ENCODE measurements around the gene CDC73. TPM values are rescaled to one million over a fixed set of nuclear protein-coding genes. Genes with fewer than 3 reads are reported as not detected.

Gene CDC73
- total and polyA plus RNA-seq, 9 of the 15 experiments (the other 6 are each of a cell fraction or from before 2014, with no cell fraction given), result 19.0 to 61.7 (median 30.1) TPM

DNA sequence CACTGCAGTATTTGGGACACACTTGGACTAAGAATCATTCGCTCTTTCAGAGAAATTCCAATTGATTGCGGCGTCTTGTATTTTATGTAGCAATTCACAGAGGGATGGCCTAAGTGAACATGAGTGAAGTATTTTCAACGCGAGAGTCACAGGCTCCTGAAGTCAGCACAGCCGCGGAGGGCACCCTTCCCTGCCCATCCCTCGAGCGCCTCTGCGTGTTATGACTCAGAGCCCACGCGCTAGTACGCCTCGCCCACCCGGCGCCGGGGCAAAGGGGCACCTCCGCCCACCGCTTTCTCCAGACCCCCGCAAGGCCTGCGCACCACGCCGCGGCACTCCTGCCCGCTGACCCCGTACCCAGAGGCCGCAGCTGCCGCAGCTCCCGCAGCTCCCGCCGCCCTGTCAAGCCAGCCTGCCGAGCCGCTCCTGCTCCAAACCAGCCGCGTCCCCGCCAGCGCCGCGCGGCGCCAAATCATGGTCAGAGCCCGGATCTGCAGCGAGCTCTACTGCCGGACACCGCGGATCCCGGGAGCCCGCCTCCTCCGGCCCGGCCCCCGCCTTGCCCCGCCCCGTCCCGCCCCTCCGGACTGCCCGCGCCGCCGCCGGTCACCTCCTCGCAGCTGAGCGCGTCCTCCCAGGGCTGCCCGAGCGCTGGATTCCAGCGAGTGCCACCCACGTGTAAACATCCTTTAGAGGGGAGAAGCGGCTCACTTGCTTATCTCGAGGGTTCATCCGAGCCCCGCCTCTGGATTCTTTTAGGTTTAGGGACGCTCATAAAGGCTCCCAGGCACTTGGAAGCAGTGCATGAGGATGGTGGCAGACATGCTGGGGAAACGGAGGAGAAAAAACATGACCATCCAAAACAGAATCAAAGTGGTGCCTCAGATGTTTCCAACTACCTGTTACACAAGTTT, 16.7 kb upstream of the CDC73 start, which contains the start of gene GLRX2 (continued):
- TF ChIP-seq U2AF2 (optimal IDR thresholded peaks at IDR 0.05; ENCODE audit: low read depth, low read length) (no peak), TFAM (CRISPR knock-in tag; conservative IDR thresholded peaks at IDR 0.05) (no peak), DNMT1 (IDR thresholded peaks at IDR 0.05) (no peak), MXI1 (IDR thresholded peaks at IDR 0.05; ENCODE audit: low read depth, low read length) (0 out of 2 replicates have a peak, but pooled peaks have one; percentile 78)

- Histone ChIP-seq H4K20me1 (replicated peaks; ENCODE audit: control insufficient read depth, insufficient read depth, low read length) (no peaks in the 10 kb centered on the region), H3K27me3 (ENCODE audit: control insufficient read depth in 2 of 2, insufficient read depth in 2 of 2, low read length in 2 of 2) (no peaks in the 10 kb centered on the region), H3K4me3 (peak overlapping the region; percentile 73), H3K9me3 (replicated peaks; ENCODE audit: control insufficient read depth, insufficient read depth, low read depth, low read length) (no peaks in the 10 kb centered on the region), H3K4me1 (replicated peaks in 1 of 2; ENCODE audit: control insufficient read depth in 2 of 2, insufficient read depth in 2 of 2, low read length in 2 of 2) (peaks cover 10 to 18% of the 10 kb centered on the region in 2 experiments; a peak in 4 of 5 replicates), H3K36me3 (ENCODE audit: control insufficient read depth, insufficient read depth, low read length) (peaks cover 17% of the 10 kb centered on the region; the same call in 2 of the 3 replicates), H3K4me2 (ENCODE audit: insufficient read depth, low read length) (peak overlapping the region; percentile 82), H3K27ac (ENCODE audit: extremely low read depth, low read depth, low read length) (peak overlapping the region; percentile 79), H3K9me1 (ENCODE audit: control insufficient read depth, insufficient read depth, low read length) (no peaks in the 10 kb centered on the region), H2AFZ (ENCODE audit: low read depth, low read length) (peak overlapping the region; percentile 85), H3K9ac (ENCODE audit: insufficient read depth in 1 of 2, low read depth in 2 of 2, low read length in 2 of 2) (peak overlapping the region in 1 of 2 experiments; percentile 65; a peak in 3 of 4 replicates), H3K79me2 (ENCODE audit: control insufficient read depth, insufficient read depth, low read length) (peaks cover 40% of the 10 kb centered on the region)
- POLR2A ChIA-PET, result interaction anchor here (0.7 to 4.9 kb wide), 5 partner anchors 8 to 856 kb away, joined by 3 to 26 read pairs (median 9); partner anchors contain the start of genes CDC73, RO60 and UCHL5
- CTCF ChIA-PET (ENCODE audit: low intra/inter-chr PET ratio), result no interaction called here
- intact Hi-C loops (cut with micrococcal nuclease) (loop anchor here (1.0 to 2.0 kb wide), 3 partner anchors 8 to 35 kb away; no protein-coding TSS in a partner anchor), in situ Hi-C loops (cut with MboI) (no loop called here)
- DNase-seq (ENCODE audit: extremely low read depth in 1 of 4, low spot score in 3 of 4) (no peak), FAIRE-seq (no peak), ATAC-seq (no peak)
- 16% methylated on average over 4 of the region's 4 CpGs for WGBS (ENCODE audit: insufficient coverage, low coverage, missing lambda C conversion rate)
- BruUV-seq (replicated peaks), result TSS peak; percentile 98
- 0 out of 2 replicates have a peak, but pooled peaks have one; percentile 6 for TF ChIP-seq HDAC2 (IDR thresholded peaks at IDR 0.05)
- TF ChIP-seq POLR2H (tag; IDR thresholded peaks at IDR 0.05; ENCODE audit: low read depth), result no peak
- TF ChIP-seq ZBTB43 (CRISPR knock-in tag; IDR thresholded peaks at IDR 0.05), result no peak
- no peak for TF ChIP-seq HLTF (IDR thresholded peaks at IDR 0.05)
- 0 out of 2 replicates have a peak, but pooled peaks have one; percentile 2 for TF ChIP-seq ZEB2 (IDR thresholded peaks at IDR 0.05)
- TF ChIP-seq ZNF764 (CRISPR knock-in tag; IDR thresholded peaks at IDR 0.05; ENCODE audit: low read depth), result no peak
- TF ChIP-seq BRF2 (IDR thresholded peaks at IDR 0.05; ENCODE audit: borderline replicate concordance, insufficient read depth, insufficient read length), result no peak
- TF ChIP-seq MIER1 (IDR thresholded peaks at IDR 0.05; ENCODE audit: low read depth), result 0 out of 2 replicates have a peak, but pooled peaks have one; percentile 22
- peak; percentile 9; the same call in 1 of the 2 replicates for TF ChIP-seq SMARCA4 (IDR thresholded peaks at IDR 0.05)
- TF ChIP-seq POLR3A (IDR thresholded peaks at IDR 0.05; ENCODE audit: borderline replicate concordance, extremely low read depth, insufficient read depth, insufficient read length), result no peak
- TF ChIP-seq, protein P1, sequence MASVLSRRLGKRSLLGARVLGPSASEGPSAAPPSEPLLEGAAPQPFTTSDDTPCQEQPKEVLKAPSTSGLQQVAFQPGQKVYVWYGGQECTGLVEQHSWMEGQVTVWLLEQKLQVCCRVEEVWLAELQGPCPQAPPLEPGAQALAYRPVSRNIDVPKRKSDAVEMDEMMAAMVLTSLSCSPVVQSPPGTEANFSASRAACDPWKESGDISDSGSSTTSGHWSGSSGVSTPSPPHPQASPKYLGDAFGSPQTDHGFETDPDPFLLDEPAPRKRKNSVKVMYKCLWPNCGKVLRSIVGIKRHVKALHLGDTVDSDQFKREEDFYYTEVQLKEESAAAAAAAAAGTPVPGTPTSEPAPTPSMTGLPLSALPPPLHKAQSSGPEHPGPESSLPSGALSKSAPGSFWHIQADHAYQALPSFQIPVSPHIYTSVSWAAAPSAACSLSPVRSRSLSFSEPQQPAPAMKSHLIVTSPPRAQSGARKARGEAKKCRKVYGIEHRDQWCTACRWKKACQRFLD (CRISPR knock-in tag; IDR thresholded peaks at IDR 0.05), result no peak
- TF ChIP-seq RUNX1 (IDR thresholded peaks at IDR 0.05; ENCODE audit: low read depth), result no peak
- TF ChIP-seq CREB1 (IDR thresholded peaks at IDR 0.05), result no peak
- no peak for TF ChIP-seq CREB1 (CRISPR knock-in tag; IDR thresholded peaks at IDR 0.05)
These were observed 16.0 kb upstream of the CDC73 start for GRCh38 chr1:193105821-193106177.
